HEK293 (cell line): ENCODE results near the gene EMD.

Source experiments
- HOXC10 ChIP-seq: sonication (generic); formaldehyde crosslinking; IDR thresholded peaks from 2 replicates; pipeline ENCODE4 v1.8.1; 2023; ENCODE audit warnings: mild to moderate bottlenecking, missing genetic modification reagents
- KLF9 ChIP-seq: fragments of 450-650 bp; formaldehyde crosslinking; IDR thresholded peaks from 2 replicates; pipeline ENCODE4 v1.5.1; 2016; ENCODE audit warnings: missing biosample characterization, missing genetic modification characterization, low read depth
- YY1 ChIP-seq: fragments of 450-650 bp; formaldehyde crosslinking; IDR thresholded peaks from 2 replicates; pipeline ENCODE4 v1.5.1; 2018; ENCODE audit warnings: missing biosample characterization, missing genetic modification characterization
- ZBTB21 ChIP-seq: fragments of 450-650 bp; formaldehyde crosslinking; IDR thresholded peaks from 2 replicates; pipeline ENCODE4 v1.5.1; 2017; ENCODE audit warnings: missing biosample characterization, missing genetic modification characterization
- ZFP41 ChIP-seq: fragments of 450-650 bp; formaldehyde crosslinking; IDR thresholded peaks from 2 replicates; pipeline ENCODE4 v1.5.1; 2016; ENCODE audit warnings: missing biosample characterization, missing genetic modification characterization, borderline replicate concordance
- ZNF133 ChIP-seq: fragments of 450-650 bp; formaldehyde crosslinking; IDR thresholded peaks from 2 replicates; pipeline ENCODE4 v1.5.1; 2016; ENCODE audit warnings: missing biosample characterization, missing genetic modification characterization
- ZNF157 ChIP-seq: fragments of 450-650 bp; formaldehyde crosslinking; IDR thresholded peaks from 2 replicates; pipeline ENCODE4 v1.5.1; 2016; ENCODE audit warnings: missing biosample characterization, missing genetic modification characterization
- ZNF214 ChIP-seq: fragments of 450-650 bp; formaldehyde crosslinking; IDR thresholded peaks from 2 replicates; pipeline ENCODE4 v1.5.1; 2017; ENCODE audit warnings: missing biosample characterization, mild to moderate bottlenecking, missing genetic modification characterization, borderline replicate concordance
- ZNF248 ChIP-seq: fragments of 450-650 bp; formaldehyde crosslinking; IDR thresholded peaks from 2 replicates; pipeline ENCODE4 v1.5.1; 2017; ENCODE audit warnings: missing biosample characterization, missing genetic modification characterization
- ZNF514 ChIP-seq: fragments of 450-650 bp; formaldehyde crosslinking; IDR thresholded peaks from 2 replicates; pipeline ENCODE4 v1.5.1; 2016; ENCODE audit warnings: missing biosample characterization, missing genetic modification characterization
- TF ChIP-seq, protein P1 (sequence below): fragments of 450-650 bp; formaldehyde crosslinking; IDR thresholded peaks from 2 replicates; pipeline ENCODE4 v1.5.1; 2016; ENCODE audit warnings: missing biosample characterization, missing genetic modification characterization
- TF ChIP-seq, protein P2 (sequence below): fragments of 450-650 bp; formaldehyde crosslinking; IDR thresholded peaks from 2 replicates; pipeline ENCODE4 v1.5.1; 2016; ENCODE audit warnings: missing biosample characterization, missing genetic modification characterization, low read depth
- TF ChIP-seq, protein P3 (sequence below): fragments of 450-650 bp; IDR thresholded peaks from 2 replicates; pipeline ENCODE4 v1.5.1; 2018; ENCODE audit warnings: missing biosample characterization, mild to moderate bottlenecking, missing genetic modification characterization

DNA sequence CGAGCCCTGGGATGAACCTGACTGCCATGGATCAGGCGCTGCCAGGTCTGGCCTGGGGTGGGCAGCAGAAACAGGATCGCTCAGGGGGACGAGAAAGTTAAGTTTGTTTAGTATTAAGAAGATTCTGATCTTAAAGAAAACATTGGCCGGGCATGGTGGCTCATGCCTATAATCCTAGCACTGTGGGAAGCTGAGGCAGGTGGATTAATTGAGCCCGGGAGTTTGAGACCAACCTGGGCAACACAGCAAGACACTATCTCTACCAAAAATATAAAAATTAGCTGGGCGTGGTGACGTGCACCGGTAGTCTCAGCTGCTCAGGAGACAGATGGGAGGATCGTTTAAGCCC lies 4.0 kb upstream of the EMD start:
- TF ChIP-seq HOXC10 (CRISPR knock-in tag): no peak
- TF ChIP-seq, protein P1, sequence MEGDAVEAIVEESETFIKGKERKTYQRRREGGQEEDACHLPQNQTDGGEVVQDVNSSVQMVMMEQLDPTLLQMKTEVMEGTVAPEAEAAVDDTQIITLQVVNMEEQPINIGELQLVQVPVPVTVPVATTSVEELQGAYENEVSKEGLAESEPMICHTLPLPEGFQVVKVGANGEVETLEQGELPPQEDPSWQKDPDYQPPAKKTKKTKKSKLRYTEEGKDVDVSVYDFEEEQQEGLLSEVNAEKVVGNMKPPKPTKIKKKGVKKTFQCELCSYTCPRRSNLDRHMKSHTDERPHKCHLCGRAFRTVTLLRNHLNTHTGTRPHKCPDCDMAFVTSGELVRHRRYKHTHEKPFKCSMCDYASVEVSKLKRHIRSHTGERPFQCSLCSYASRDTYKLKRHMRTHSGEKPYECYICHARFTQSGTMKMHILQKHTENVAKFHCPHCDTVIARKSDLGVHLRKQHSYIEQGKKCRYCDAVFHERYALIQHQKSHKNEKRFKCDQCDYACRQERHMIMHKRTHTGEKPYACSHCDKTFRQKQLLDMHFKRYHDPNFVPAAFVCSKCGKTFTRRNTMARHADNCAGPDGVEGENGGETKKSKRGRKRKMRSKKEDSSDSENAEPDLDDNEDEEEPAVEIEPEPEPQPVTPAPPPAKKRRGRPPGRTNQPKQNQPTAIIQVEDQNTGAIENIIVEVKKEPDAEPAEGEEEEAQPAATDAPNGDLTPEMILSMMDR: no peak
- TF ChIP-seq, protein P2, sequence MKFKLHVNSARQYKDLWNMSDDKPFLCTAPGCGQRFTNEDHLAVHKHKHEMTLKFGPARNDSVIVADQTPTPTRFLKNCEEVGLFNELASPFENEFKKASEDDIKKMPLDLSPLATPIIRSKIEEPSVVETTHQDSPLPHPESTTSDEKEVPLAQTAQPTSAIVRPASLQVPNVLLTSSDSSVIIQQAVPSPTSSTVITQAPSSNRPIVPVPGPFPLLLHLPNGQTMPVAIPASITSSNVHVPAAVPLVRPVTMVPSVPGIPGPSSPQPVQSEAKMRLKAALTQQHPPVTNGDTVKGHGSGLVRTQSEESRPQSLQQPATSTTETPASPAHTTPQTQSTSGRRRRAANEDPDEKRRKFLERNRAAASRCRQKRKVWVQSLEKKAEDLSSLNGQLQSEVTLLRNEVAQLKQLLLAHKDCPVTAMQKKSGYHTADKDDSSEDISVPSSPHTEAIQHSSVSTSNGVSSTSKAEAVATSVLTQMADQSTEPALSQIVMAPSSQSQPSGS: no peak
- TF ChIP-seq, protein P3, sequence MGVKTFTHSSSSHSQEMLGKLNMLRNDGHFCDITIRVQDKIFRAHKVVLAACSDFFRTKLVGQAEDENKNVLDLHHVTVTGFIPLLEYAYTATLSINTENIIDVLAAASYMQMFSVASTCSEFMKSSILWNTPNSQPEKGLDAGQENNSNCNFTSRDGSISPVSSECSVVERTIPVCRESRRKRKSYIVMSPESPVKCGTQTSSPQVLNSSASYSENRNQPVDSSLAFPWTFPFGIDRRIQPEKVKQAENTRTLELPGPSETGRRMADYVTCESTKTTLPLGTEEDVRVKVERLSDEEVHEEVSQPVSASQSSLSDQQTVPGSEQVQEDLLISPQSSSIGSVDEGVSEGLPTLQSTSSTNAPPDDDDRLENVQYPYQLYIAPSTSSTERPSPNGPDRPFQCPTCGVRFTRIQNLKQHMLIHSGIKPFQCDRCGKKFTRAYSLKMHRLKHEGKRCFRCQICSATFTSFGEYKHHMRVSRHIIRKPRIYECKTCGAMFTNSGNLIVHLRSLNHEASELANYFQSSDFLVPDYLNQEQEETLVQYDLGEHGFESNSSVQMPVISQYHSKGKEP (tag by site-specific recombination): no peak
- no peak for TF ChIP-seq ZNF514 (tag by site-specific recombination)
- TF ChIP-seq ZNF133 (tag by site-specific recombination): no peak
- no peak for TF ChIP-seq KLF9 (tag by site-specific recombination)
- no peak for TF ChIP-seq ZNF214 (tag by site-specific recombination)
- TF ChIP-seq YY1 (tag by site-specific recombination): no peak
- TF ChIP-seq ZFP41 (tag by site-specific recombination): no peak
- TF ChIP-seq ZBTB21 (tag by site-specific recombination): no peak
- no peak for TF ChIP-seq ZNF157 (tag by site-specific recombination)
- no peak for TF ChIP-seq ZNF248 (tag by site-specific recombination)
